GM12878 (cell line): ENCODE data around the gene RPLP2. TPM values are rescaled to one million over a fixed set of nuclear protein-coding genes. Genes with fewer than 3 reads are reported as not detected.

Experiments used
- CHD4 ChIP-seq: fragments of 200-600 bp; sonication (generic); IDR thresholded peaks from 2 replicates; pipeline ENCODE4 v1.6.1; 2016; ENCODE audit warnings: mild to moderate bottlenecking
- CREB1 ChIP-seq: IDR thresholded peaks from 2 replicates; pipeline ENCODE4 v1.6.1; 2012; ENCODE audit warnings: low read depth, mild to moderate bottlenecking, inconsistent platforms
- EED ChIP-seq: sonication (generic); IDR thresholded peaks from 2 replicates; pipeline ENCODE4 v1.6.1; 2016; ENCODE audit warnings: antibody characterized with exemption, low read depth
- GABPA ChIP-seq: IDR thresholded peaks from 2 replicates; pipeline ENCODE4 v1.6.1; 2014; ENCODE audit warnings: antibody characterized with exemption, low read depth, mild to moderate bottlenecking, inconsistent platforms
- KLF5 ChIP-seq: fragments of 450-650 bp; IDR thresholded peaks from 2 replicates; pipeline ENCODE4 v1.6.1; 2014; ENCODE audit warnings: mild to moderate bottlenecking; ENCODE audit not compliant: partially characterized antibody
- NR2F1 ChIP-seq: fragments of 450-650 bp; conservative IDR thresholded peaks from 2 replicates; pipeline ENCODE4 v1.6.1; 2017; ENCODE audit warnings: mild to moderate bottlenecking
- PAX5 ChIP-seq: IDR thresholded peaks from 2 replicates; pipeline ENCODE4 v1.6.1; 2011; ENCODE audit warnings: low read depth, low read length, borderline replicate concordance
- POLR2A ChIP-seq: IDR thresholded peaks from 2 replicates; pipeline ENCODE4 v1.6.1; 2011; ENCODE audit warnings: low read depth, mild to moderate bottlenecking, low read length
- SMC3 ChIP-seq: IDR thresholded peaks from 2 replicates; pipeline ENCODE4 v1.6.1; 2011; ENCODE audit warnings: low read length, improper control_type of control experiment, borderline replicate concordance
- ZNF384 ChIP-seq: IDR thresholded peaks from 2 replicates; pipeline ENCODE4 v1.6.1; 2012; ENCODE audit warnings: low read depth, mild to moderate bottlenecking, low read length, improper control_type of control experiment, borderline replicate concordance
- polyA plus RNA-seq, 11 experiments: library from polyadenylated mRNA; depleted of rRNA in 4 of 11; unstranded in 6 of 11; stranded (reverse) in 5 of 11; fragments of >200 nt; fragmentation: Nextera tagmentation in 4 of 11; fragmentation: Illumina TruSeq in 1 of 11; extraction: Ambion mirVana in 4 of 11; extraction: Trizol in 1 of 11; gene quantifications; 1 replicate in 1 of 11; 2 replicates in 10 of 11; pipeline versions ENCODE4 v1.2.1 to v1.2.3, GENCODE V29; 2011 to 2016; ENCODE audit warnings: inconsistent platforms in 2 of 11, missing spikeins in 2 of 11, low read depth in 1 of 11
- total RNA-seq, 4 experiments: library from RNA; depleted of rRNA in 3 of 4; stranded (reverse); fragments of >200 nt in 3 of 4; fragmentation: Illumina TruSeq in 1 of 4; extraction: Trizol in 1 of 4; gene quantifications; 2 replicates each; pipeline versions ENCODE4 v1.2.1 to v1.2.3, GENCODE V29; 2013 to 2021
- TF ChIP-seq, protein P1 (sequence below): fragments of 150-350 bp; IDR thresholded peaks from 2 replicates; pipeline ENCODE4 v1.6.1; 2016; ENCODE audit warnings: low read depth, low read length
- TF ChIP-seq, protein P2 (sequence below): fragments of 450-650 bp; IDR thresholded peaks from 2 replicates; pipeline ENCODE4 v1.6.1; 2017; ENCODE audit warnings: mild to moderate bottlenecking, moderate library complexity
- TF ChIP-seq, protein P3 (sequence below): fragments of 450-650 bp; IDR thresholded peaks from 2 replicates; pipeline ENCODE4 v1.6.1; 2017; ENCODE audit warnings: antibody characterized with exemption, mild to moderate bottlenecking, moderate library complexity
- TF ChIP-seq, protein P4 (sequence below), 3 experiments: IDR thresholded peaks in 2 of 3; conservative IDR thresholded peaks in 1 of 3; 2 replicates each; pipeline ENCODE4 v1.5.1; 2011; ENCODE audit warnings: low read depth in 3 of 3, low read length in 3 of 3, mild to moderate bottlenecking in 3 of 3, control low read depth in 2 of 3, moderate library complexity in 2 of 3, inconsistent platforms in 1 of 3, mixed read lengths in 1 of 3; ENCODE audit not compliant: control insufficient read depth in 2 of 3, insufficient read depth in 1 of 3; ENCODE audit errors: extremely low read depth in 1 of 3
- TF ChIP-seq, protein P5 (sequence below): IDR thresholded peaks from 2 replicates; pipeline ENCODE4 v1.6.1; 2011; ENCODE audit warnings: low read depth, low read length, improper control_type of control experiment, borderline replicate concordance

RPLP2 gene
- total and polyA plus RNA-seq, 10 of the 15 experiments (the other 5 are each of a cell fraction or from before 2014, with no cell fraction given): 488 to 3,558 (median 1,481) TPM

DNA sequence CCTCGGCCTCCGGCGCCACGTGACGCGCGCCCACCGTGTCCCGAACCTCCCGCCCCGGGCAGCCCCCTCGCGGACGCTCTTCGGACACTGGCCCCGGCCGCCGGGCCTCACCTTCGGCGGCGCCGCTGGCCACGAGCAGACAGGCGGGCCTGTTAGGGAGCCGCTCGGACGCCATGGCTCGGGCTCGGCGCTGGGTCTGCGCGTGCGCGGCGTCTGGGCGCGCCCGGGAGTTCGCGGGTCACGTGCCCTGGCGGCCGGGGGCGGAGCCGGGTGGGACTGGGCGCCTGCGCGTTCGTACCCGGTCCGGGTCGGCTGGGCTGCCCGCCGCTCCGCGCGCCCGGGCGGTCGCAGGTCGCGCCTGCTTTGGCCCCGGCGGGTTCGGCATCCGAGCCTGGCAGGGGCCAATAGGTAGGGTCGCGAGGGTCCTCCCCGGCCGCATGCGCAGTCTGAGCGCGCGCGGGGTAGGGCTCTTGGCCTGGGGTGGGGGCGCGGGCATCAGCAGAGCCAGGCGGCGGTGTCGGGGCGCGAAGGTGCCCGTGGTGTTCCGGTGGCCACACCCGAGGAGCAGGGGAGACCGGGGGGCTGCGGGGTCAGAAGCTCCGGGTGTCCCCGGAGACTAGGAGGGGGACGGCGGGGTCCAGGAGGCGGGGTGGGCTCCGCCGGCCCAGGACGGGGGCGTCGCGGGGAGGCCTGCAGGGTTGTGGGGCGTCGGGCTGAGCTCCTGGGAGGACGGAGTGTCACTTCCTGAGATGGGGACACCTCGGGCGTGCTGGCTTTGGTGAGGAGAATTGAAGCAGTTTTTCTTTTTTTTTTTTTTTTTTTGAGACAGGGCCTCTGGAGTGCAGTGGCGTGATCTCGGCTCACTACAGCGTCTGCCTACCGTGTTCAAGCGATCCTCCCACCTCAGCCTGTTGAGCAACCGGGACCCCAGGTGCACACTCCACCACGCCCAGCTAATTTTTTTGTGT is 32.2 kb upstream of the RPLP2 start, which contains the start of gene GATD1 (continued):
- TF ChIP-seq, protein P1, sequence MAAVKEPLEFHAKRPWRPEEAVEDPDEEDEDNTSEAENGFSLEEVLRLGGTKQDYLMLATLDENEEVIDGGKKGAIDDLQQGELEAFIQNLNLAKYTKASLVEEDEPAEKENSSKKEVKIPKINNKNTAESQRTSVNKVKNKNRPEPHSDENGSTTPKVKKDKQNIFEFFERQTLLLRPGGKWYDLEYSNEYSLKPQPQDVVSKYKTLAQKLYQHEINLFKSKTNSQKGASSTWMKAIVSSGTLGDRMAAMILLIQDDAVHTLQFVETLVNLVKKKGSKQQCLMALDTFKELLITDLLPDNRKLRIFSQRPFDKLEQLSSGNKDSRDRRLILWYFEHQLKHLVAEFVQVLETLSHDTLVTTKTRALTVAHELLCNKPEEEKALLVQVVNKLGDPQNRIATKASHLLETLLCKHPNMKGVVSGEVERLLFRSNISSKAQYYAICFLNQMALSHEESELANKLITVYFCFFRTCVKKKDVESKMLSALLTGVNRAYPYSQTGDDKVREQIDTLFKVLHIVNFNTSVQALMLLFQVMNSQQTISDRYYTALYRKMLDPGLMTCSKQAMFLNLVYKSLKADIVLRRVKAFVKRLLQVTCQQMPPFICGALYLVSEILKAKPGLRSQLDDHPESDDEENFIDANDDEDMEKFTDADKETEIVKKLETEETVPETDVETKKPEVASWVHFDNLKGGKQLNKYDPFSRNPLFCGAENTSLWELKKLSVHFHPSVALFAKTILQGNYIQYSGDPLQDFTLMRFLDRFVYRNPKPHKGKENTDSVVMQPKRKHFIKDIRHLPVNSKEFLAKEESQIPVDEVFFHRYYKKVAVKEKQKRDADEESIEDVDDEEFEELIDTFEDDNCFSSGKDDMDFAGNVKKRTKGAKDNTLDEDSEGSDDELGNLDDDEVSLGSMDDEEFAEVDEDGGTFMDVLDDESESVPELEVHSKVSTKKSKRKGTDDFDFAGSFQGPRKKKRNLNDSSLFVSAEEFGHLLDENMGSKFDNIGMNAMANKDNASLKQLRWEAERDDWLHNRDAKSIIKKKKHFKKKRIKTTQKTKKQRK: no peak
- TF ChIP-seq, protein P2, sequence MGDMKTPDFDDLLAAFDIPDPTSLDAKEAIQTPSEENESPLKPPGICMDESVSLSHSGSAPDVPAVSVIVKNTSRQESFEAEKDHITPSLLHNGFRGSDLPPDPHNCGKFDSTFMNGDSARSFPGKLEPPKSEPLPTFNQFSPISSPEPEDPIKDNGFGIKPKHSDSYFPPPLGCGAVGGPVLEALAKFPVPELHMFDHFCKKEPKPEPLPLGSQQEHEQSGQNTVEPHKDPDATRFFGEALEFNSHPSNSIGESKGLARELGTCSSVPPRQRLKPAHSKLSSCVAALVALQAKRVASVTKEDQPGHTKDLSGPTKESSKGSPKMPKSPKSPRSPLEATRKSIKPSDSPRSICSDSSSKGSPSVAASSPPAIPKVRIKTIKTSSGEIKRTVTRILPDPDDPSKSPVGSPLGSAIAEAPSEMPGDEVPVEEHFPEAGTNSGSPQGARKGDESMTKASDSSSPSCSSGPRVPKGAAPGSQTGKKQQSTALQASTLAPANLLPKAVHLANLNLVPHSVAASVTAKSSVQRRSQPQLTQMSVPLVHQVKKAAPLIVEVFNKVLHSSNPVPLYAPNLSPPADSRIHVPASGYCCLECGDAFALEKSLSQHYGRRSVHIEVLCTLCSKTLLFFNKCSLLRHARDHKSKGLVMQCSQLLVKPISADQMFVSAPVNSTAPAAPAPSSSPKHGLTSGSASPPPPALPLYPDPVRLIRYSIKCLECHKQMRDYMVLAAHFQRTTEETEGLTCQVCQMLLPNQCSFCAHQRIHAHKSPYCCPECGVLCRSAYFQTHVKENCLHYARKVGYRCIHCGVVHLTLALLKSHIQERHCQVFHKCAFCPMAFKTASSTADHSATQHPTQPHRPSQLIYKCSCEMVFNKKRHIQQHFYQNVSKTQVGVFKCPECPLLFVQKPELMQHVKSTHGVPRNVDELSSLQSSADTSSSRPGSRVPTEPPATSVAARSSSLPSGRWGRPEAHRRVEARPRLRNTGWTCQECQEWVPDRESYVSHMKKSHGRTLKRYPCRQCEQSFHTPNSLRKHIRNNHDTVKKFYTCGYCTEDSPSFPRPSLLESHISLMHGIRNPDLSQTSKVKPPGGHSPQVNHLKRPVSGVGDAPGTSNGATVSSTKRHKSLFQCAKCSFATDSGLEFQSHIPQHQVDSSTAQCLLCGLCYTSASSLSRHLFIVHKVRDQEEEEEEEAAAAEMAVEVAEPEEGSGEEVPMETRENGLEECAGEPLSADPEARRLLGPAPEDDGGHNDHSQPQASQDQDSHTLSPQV: peak; percentile 52
- TF ChIP-seq CHD4 (no peak), POLR2A (peak; percentile 88), KLF5 (no peak), ZNF384 (peak; percentile 21; the same call in 1 of the 2 replicates), EED (no peak), GABPA (no peak), CREB1 (no peak), PAX5 (peak; percentile 9; the same call in 1 of the 2 replicates), NR2F1 (peak; percentile 76; the same call in 1 of the 2 replicates), SMC3 (no peak)
- TF ChIP-seq, protein P3, sequence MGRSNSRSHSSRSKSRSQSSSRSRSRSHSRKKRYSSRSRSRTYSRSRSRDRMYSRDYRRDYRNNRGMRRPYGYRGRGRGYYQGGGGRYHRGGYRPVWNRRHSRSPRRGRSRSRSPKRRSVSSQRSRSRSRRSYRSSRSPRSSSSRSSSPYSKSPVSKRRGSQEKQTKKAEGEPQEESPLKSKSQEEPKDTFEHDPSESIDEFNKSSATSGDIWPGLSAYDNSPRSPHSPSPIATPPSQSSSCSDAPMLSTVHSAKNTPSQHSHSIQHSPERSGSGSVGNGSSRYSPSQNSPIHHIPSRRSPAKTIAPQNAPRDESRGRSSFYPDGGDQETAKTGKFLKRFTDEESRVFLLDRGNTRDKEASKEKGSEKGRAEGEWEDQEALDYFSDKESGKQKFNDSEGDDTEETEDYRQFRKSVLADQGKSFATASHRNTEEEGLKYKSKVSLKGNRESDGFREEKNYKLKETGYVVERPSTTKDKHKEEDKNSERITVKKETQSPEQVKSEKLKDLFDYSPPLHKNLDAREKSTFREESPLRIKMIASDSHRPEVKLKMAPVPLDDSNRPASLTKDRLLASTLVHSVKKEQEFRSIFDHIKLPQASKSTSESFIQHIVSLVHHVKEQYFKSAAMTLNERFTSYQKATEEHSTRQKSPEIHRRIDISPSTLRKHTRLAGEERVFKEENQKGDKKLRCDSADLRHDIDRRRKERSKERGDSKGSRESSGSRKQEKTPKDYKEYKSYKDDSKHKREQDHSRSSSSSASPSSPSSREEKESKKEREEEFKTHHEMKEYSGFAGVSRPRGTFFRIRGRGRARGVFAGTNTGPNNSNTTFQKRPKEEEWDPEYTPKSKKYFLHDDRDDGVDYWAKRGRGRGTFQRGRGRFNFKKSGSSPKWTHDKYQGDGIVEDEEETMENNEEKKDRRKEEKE: no peak
- TF ChIP-seq, protein P4, sequence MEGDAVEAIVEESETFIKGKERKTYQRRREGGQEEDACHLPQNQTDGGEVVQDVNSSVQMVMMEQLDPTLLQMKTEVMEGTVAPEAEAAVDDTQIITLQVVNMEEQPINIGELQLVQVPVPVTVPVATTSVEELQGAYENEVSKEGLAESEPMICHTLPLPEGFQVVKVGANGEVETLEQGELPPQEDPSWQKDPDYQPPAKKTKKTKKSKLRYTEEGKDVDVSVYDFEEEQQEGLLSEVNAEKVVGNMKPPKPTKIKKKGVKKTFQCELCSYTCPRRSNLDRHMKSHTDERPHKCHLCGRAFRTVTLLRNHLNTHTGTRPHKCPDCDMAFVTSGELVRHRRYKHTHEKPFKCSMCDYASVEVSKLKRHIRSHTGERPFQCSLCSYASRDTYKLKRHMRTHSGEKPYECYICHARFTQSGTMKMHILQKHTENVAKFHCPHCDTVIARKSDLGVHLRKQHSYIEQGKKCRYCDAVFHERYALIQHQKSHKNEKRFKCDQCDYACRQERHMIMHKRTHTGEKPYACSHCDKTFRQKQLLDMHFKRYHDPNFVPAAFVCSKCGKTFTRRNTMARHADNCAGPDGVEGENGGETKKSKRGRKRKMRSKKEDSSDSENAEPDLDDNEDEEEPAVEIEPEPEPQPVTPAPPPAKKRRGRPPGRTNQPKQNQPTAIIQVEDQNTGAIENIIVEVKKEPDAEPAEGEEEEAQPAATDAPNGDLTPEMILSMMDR (IDR thresholded peaks at IDR 0.05 in 2 of 3, conservative IDR thresholded peaks at IDR 0.05 in 1 of 3; ENCODE audit: control insufficient read depth in 2 of 3, extremely low read depth in 1 of 3, insufficient read depth in 1 of 3, low read depth in 3 of 3, low read length in 3 of 3): no peak
- TF ChIP-seq, protein P5, sequence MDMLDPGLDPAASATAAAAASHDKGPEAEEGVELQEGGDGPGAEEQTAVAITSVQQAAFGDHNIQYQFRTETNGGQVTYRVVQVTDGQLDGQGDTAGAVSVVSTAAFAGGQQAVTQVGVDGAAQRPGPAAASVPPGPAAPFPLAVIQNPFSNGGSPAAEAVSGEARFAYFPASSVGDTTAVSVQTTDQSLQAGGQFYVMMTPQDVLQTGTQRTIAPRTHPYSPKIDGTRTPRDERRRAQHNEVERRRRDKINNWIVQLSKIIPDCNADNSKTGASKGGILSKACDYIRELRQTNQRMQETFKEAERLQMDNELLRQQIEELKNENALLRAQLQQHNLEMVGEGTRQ: peak; percentile 88
